Activated CD4-positive, alpha-beta T cell treated with anti-CD3 and anti-CD28 coated beads, Interleukin-2, amount 10 ng/mL, durations not matched to agents 24 days and 14 days (primary cell): ENCODE measurements around the gene ATAD5. TPM values are rescaled to one million over a fixed set of nuclear protein-coding genes. Genes with fewer than 3 reads are reported as not detected.

Source experiments
- DNase-seq: peaks from one replicate; pipeline ENCODE4 v3.0.0; 2022
- H3K27ac Mint-ChIP-seq: one replicate; pipeline ENCODE4 v1.8.0; 2022; ENCODE audit warnings: mild to moderate bottlenecking, mixed read lengths
- H3K27me3 Mint-ChIP-seq: one replicate; pipeline ENCODE4 v1.8.0; 2022; ENCODE audit warnings: mixed read lengths
- H3K36me3 Mint-ChIP-seq: one replicate; pipeline ENCODE4 v1.8.0; 2022; ENCODE audit warnings: low read depth, mild to moderate bottlenecking, mixed read lengths
- H3K4me1 Mint-ChIP-seq: one replicate; pipeline ENCODE4 v1.8.0; 2021; ENCODE audit warnings: mixed read lengths
- H3K4me3 Mint-ChIP-seq: one replicate; pipeline ENCODE4 v1.8.0; 2022; ENCODE audit warnings: mild to moderate bottlenecking, moderate library complexity, mixed read lengths
- H3K9me3 Mint-ChIP-seq: one replicate; pipeline ENCODE4 v1.8.0; 2021; ENCODE audit warnings: mixed read lengths
- intact Hi-C: fragments of 100-400 bp; cut with micrococcal nuclease; formaldehyde crosslinking; loops from one replicate; pipeline ENCODE4 v1.15.1; 2023
- total RNA-seq: library from RNA; stranded (reverse); gene quantifications from 2 replicates; pipeline ENCODE4 v1.2.3, GENCODE V29; 2022

Gene ATAD5
- total RNA-seq, 1 donor from 2014 or later = 31.5 TPM

DNA sequence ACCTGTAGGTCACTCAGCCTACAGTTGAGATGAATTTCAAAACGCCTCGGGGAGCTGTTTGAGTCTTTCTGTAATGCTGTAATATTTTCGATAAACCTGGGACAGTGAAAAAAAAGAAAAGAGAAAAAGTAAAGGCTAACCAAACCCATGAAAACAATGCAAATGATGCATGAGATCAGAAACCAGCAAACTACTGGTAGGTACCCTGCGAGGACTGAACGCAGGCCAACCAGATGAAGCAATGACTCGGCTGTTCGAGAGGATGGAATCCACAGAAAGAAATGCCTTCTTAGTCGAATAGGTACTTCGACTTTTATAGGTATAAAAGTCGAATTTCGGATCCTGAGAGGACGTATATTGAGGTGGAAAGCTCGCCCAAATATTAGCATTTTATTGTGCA is 509 bp upstream of the ATAD5 start:
- peak; percentile 73 for DNase-seq
- no peaks in the 10 kb centered on the region for H3K27me3 Mint-ChIP-seq
- H3K27ac Mint-ChIP-seq = peak overlapping the region; percentile 98
- H3K4me3 Mint-ChIP-seq = peak overlapping the region; percentile 98
- no peaks in the 10 kb centered on the region for H3K9me3 Mint-ChIP-seq
- H3K4me1 Mint-ChIP-seq = peaks cover 28% of the 10 kb centered on the region
- intact Hi-C loops = no loop called here
- H3K36me3 Mint-ChIP-seq = peaks cover 19% of the 10 kb centered on the region

- peaks cover 28% of the 10 kb centered on the region for H3K4me1 Mint-ChIP-seq
These were observed 815 bp downstream of the ATAD5 start for GRCh38 chr17:30832438-30833124.

DNA sequence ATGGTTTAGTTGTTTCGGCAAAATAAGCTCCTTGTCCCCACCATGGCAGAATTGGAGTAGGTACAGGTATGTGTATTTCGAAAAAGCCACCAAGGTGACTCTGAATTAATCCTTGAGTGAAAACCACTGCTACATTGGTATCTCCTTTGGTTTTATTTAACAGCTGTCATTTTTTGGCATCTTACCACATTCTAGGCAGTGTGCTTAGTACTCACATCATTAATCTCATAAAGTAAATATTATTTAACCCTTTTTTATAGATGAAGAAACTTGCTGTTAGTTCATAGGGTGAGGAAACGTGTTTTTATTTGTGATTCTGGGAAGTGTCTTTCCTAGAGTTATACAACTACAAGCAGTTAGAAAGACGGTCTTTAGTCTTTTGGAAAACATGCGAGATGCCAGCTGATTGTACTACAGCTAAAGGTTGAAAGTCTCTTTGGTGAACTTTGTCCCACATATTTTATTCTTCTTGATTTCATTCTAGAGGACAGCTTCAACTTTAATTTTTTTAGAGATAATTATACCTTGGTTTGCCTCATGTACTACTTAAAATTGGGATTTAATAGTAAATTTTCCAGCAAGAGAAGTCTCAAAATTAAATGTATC is 6.5 kb downstream of the ATAD5 start:
- H3K4me3 Mint-ChIP-seq = no peak overlapping the region
- peaks cover 16% of the 10 kb centered on the region for H3K4me1 Mint-ChIP-seq
- intact Hi-C loops = no loop called here
- no peaks in the 10 kb centered on the region for H3K27me3 Mint-ChIP-seq
- H3K27ac Mint-ChIP-seq = no peak overlapping the region
- H3K36me3 Mint-ChIP-seq = peaks cover 45% of the 10 kb centered on the region
- H3K9me3 Mint-ChIP-seq = no peaks in the 10 kb centered on the region
- no peak for DNase-seq

More at GRCh38 chr17:30832438-30833124, 815 bp downstream of the ATAD5 start:
- peaks cover 26% of the 10 kb centered on the region for H3K36me3 Mint-ChIP-seq
- H3K9me3 Mint-ChIP-seq = no peaks in the 10 kb centered on the region
- peak overlapping the region; percentile 98 for H3K4me3 Mint-ChIP-seq
- DNase-seq = no peak
- intact Hi-C loops = loop anchor here (1.0 kb wide), 1 partner anchor 8 kb away; the partner anchor contains the start of gene CRLF3
- peak overlapping the region; percentile 98 for H3K27ac Mint-ChIP-seq
- no peaks in the 10 kb centered on the region for H3K27me3 Mint-ChIP-seq

- no peak overlapping the region for H3K27ac Mint-ChIP-seq
- H3K4me3 Mint-ChIP-seq = no peak overlapping the region
- no peaks in the 10 kb centered on the region for H3K9me3 Mint-ChIP-seq
- peaks cover 39% of the 10 kb centered on the region for H3K36me3 Mint-ChIP-seq
- no peaks in the 10 kb centered on the region for H3K27me3 Mint-ChIP-seq
- intact Hi-C loops = no loop called here
- peaks cover 7% of the 10 kb centered on the region for H3K4me1 Mint-ChIP-seq
- no peak for DNase-seq
These were observed 9.0 kb downstream of the ATAD5 start for GRCh38 chr17:30840771-30841170.

- no peak for DNase-seq
- H3K27me3 Mint-ChIP-seq = no peaks in the 10 kb centered on the region
- H3K4me1 Mint-ChIP-seq = no peaks in the 10 kb centered on the region
- no peak overlapping the region for H3K27ac Mint-ChIP-seq
- intact Hi-C loops = no loop called here
- no peak overlapping the region for H3K4me3 Mint-ChIP-seq
- peaks cover 37% of the 10 kb centered on the region for H3K36me3 Mint-ChIP-seq
- no peaks in the 10 kb centered on the region for H3K9me3 Mint-ChIP-seq
These were observed 16.3 kb downstream of the ATAD5 start for GRCh38 chr17:30848021-30848420.

DNA sequence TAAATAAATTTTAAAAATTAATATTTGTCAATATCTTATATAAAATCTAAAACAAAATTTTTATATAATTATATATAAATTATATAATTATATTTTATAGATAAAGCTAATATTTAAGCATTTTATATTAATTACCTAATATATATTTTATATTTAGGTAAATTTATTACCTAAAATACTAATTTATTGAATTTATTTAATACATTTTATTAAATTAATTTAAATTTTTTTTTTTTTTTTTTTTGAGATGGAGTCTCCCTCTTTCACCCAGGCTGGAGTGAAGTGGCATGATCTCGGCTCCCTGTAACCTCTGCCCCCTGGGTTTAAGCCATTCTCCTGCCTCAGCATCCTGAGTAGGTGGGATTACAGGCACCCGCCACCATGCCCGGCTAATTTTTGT is 22.4 kb downstream of the ATAD5 start:
- Mint-ChIP-seq H3K4me3 (no peak overlapping the region), H3K36me3 (peaks cover 29% of the 10 kb centered on the region), H3K27ac (no peak overlapping the region), H3K4me1 (no peaks in the 10 kb centered on the region), H3K27me3 (no peaks in the 10 kb centered on the region), H3K9me3 (no peaks in the 10 kb centered on the region)
- intact Hi-C loops = no loop called here
- DNase-seq = no peak

- no peak for DNase-seq
- Mint-ChIP-seq H3K27me3 (no peaks in the 10 kb centered on the region), H3K27ac (no peak overlapping the region), H3K36me3 (peaks cover 27% of the 10 kb centered on the region), H3K9me3 (no peaks in the 10 kb centered on the region), H3K4me1 (no peaks in the 10 kb centered on the region), H3K4me3 (no peak overlapping the region)
- intact Hi-C loops = no loop called here
These were observed 26.9 kb downstream of the ATAD5 start for GRCh38 chr17:30858556-30859250.

- Mint-ChIP-seq H3K36me3 (peaks cover 39% of the 10 kb centered on the region), H3K27me3 (no peaks in the 10 kb centered on the region), H3K4me3 (no peak overlapping the region), H3K27ac (no peak overlapping the region), H3K4me1 (no peaks in the 10 kb centered on the region), H3K9me3 (no peaks in the 10 kb centered on the region)
- no peak for DNase-seq
- intact Hi-C loops = no loop called here
These were observed 32.9 kb downstream of the ATAD5 start for GRCh38 chr17:30864636-30865035.

- intact Hi-C loops = no loop called here
- no peak for DNase-seq
- H3K4me1 Mint-ChIP-seq = peaks cover 2% of the 10 kb centered on the region
- peaks cover 39% of the 10 kb centered on the region for H3K36me3 Mint-ChIP-seq
- no peak overlapping the region for H3K4me3 Mint-ChIP-seq
- H3K27ac Mint-ChIP-seq = no peak overlapping the region
- no peaks in the 10 kb centered on the region for H3K27me3 Mint-ChIP-seq
- no peaks in the 10 kb centered on the region for H3K9me3 Mint-ChIP-seq
These were observed 37.2 kb downstream of the ATAD5 start for GRCh38 chr17:30869005-30869404.

DNA sequence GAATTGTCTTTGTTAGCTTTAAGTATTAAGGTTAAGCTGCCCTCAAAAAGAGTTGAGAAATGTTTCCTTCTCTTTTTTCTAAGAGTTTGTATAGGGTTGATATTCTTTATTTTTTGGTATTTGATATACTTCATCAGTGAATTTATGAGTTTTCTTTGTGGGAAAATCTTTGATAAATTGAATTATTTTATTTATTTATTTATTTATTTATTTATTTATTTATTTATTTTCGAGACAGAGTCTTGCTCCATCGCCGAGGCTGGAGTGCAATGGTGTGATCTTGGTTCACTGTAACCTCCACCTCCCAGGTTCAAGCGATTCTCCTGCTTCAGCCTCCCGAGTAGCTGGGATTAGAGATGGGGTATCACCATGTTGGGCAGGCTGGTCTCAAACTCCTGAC is 54.4 kb downstream of the ATAD5 start:
- Mint-ChIP-seq H3K4me1 (no peaks in the 10 kb centered on the region), H3K4me3 (no peak overlapping the region), H3K27me3 (no peaks in the 10 kb centered on the region), H3K36me3 (peaks cover 10% of the 10 kb centered on the region), H3K27ac (no peak overlapping the region), H3K9me3 (no peaks in the 10 kb centered on the region)
- no peak for DNase-seq
- intact Hi-C loops = no loop called here

- Mint-ChIP-seq H3K4me3 (no peak overlapping the region), H3K4me1 (no peaks in the 10 kb centered on the region), H3K9me3 (no peaks in the 10 kb centered on the region), H3K27ac (no peak overlapping the region), H3K27me3 (no peaks in the 10 kb centered on the region), H3K36me3 (peaks cover 16% of the 10 kb centered on the region)
- intact Hi-C loops = no loop called here
- no peak for DNase-seq
These were observed 62.5 kb downstream of the ATAD5 start for GRCh38 chr17:30894236-30894635.

DNA sequence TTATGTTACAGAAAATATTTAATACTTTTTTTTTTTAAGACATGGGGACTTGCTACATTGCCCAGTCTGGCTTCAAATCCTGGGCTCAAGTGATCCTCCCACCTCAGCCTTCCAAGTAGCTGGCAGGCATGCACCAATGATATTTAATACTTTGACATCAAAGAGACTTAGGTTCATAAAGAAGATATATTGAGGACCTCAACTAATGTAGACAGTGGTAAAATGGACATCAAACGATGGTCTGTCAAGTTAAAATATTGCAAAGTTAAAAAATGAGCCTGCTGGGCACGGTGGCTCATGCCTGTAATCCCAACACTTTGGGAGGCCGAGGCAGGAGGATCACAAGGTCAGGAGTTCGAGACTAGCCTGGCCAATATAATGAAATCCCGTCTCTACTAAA is 65.5 kb downstream of the ATAD5 start:
- no peak overlapping the region for H3K27ac Mint-ChIP-seq
- H3K9me3 Mint-ChIP-seq = no peaks in the 10 kb centered on the region
- intact Hi-C loops = no loop called here
- peaks cover 28% of the 10 kb centered on the region for H3K36me3 Mint-ChIP-seq
- no peaks in the 10 kb centered on the region for H3K27me3 Mint-ChIP-seq
- peaks cover 8% of the 10 kb centered on the region for H3K4me1 Mint-ChIP-seq
- DNase-seq = no peak
- H3K4me3 Mint-ChIP-seq = no peak overlapping the region

DNA sequence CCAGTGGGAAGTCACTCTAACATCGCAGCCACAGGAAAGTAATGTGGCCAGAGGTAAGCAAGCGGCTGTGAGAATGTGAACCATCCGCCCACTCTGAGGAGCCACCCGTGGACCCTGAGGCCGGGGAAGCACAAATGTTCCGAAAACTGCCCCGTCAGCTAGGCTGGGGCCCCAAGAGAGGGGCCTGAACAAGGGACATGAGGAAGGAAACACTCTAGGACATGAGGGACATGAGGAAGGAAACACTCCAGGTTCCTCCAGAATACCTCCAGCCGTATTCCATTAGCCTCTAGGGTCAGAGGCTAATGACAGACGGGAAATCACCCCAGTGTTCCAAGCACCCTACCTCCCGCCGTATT is 74.0 kb downstream of the ATAD5 start:
- Mint-ChIP-seq H3K4me1 (peaks cover 26% of the 10 kb centered on the region), H3K27ac (peak overlapping the region; percentile 91), H3K4me3 (peak overlapping the region; percentile 97), H3K9me3 (no peaks in the 10 kb centered on the region), H3K27me3 (no peaks in the 10 kb centered on the region), H3K36me3 (peaks cover 22% of the 10 kb centered on the region)
- intact Hi-C loops = loop anchor here (1.0 kb wide), 1 partner anchor 66 kb away; the partner anchor contains the start of gene RNF135
- DNase-seq = peak; percentile 75
